ENCODE data around the gene CTNND2.

The CTNND2 gene

GRCh38 chr5:11361768-11362167 is 542.5 kb downstream of the CTNND2 start:
- DNase-seq (ENCODE audit: insufficient read length, low spot score): no peak
- no peak for FAIRE-seq
- TF ChIP-seq CTCF (IDR thresholded peaks at IDR 0.05; ENCODE audit: insufficient read depth, missing control alignments): no peak

- DNase-seq (ENCODE audit: insufficient read length, low spot score): no peak
- no peak for TF ChIP-seq CTCF (IDR thresholded peaks at IDR 0.05; ENCODE audit: insufficient read depth, missing control alignments)
- no peak for FAIRE-seq
Measured at GRCh38 chr5:11357928-11358327, 546.3 kb downstream of the CTNND2 start.

- no peak for TF ChIP-seq CTCF (IDR thresholded peaks at IDR 0.05; ENCODE audit: insufficient read depth, missing control alignments)
- FAIRE-seq: no peak
- no peak for DNase-seq (ENCODE audit: insufficient read length, low spot score)
Measured at GRCh38 chr5:11355491-11355890, 548.8 kb downstream of the CTNND2 start.

- no peak for DNase-seq (ENCODE audit: insufficient read length, low spot score)
- TF ChIP-seq CTCF (IDR thresholded peaks at IDR 0.05; ENCODE audit: insufficient read depth, missing control alignments): no peak
- no peak for FAIRE-seq
Measured at GRCh38 chr5:11346336-11346735, 557.9 kb downstream of the CTNND2 start.

GRCh38 chr5:11335881-11336760 is 568.1 kb downstream of the CTNND2 start:
- no peak for DNase-seq (ENCODE audit: insufficient read length, low spot score)
- TF ChIP-seq CTCF (IDR thresholded peaks at IDR 0.05; ENCODE audit: insufficient read depth, missing control alignments): no peak
- FAIRE-seq: no peak

- TF ChIP-seq CTCF (IDR thresholded peaks at IDR 0.05; ENCODE audit: insufficient read depth, missing control alignments): peak; percentile 19
- DNase-seq (ENCODE audit: insufficient read length, low spot score): no peak
- no peak for FAIRE-seq
Measured at GRCh38 chr5:11334404-11334803, 569.8 kb downstream of the CTNND2 start.

DNA sequence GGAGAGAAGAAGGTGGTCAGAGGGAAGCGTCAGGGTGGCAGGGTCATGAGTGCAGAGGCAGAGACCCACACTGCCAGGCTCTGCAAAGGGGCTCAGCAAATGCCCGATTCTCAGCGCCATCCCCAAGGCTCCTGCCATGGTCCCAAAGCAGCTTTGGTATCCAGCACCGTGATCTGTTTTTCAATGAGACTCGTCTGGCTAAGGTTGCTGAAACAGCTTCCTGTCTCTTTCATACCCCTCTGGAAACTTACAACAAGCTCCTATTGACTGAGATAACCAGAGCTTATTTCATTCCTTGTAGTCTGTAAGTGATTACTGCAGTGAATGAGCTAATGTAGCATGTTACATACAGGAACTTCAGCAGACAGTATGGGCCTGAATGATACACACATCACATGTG is 574.6 kb downstream of the CTNND2 start:
- FAIRE-seq (no peak), DNase-seq (ENCODE audit: insufficient read length, low spot score) (no peak)
- TF ChIP-seq CTCF (IDR thresholded peaks at IDR 0.05; ENCODE audit: insufficient read depth, missing control alignments): no peak

Data from D721Med (cell line).